SHP77 (cell line): Measurements from ENCODE around the gene KCNB1.

ENCODE experiments used
- DNase-seq, 2 experiments: peaks; one replicate each; lab custom pipeline; 2025; lab: John Stamatoyannopoulos, UW

KCNB1 gene

GRCh38 chr20:49482621-49483017, at the start of gene KCNB1:
TSS of gene KCNB1 (minus strand) at chr20:49482668. CDS start at chr20:49482480, 188 bp downstream.
- DNase-seq: no peak

GRCh38 chr20:49529470-49529869, 47.0 kb upstream of the KCNB1 start:
- no peak for DNase-seq

- DNase-seq: no peak
Measured at GRCh38 chr20:49526568-49526967, 44.1 kb upstream of the KCNB1 start.

- DNase-seq: no peak
Measured at GRCh38 chr20:49526056-49526455, 43.6 kb upstream of the KCNB1 start.

- no peak for DNase-seq
Measured at GRCh38 chr20:49523767-49524360, 41.4 kb upstream of the KCNB1 start.

- no peak for DNase-seq
Measured at GRCh38 chr20:49521356-49521755, 38.9 kb upstream of the KCNB1 start.

GRCh38 chr20:49519777-49520359, 37.4 kb upstream of the KCNB1 start:
- peak in 1 of 2 experiments; percentile 20 for DNase-seq

- DNase-seq: no peak
Measured at GRCh38 chr20:49519212-49519712, 36.8 kb upstream of the KCNB1 start.

GRCh38 chr20:49518576-49518975, 36.1 kb upstream of the KCNB1 start:
- DNase-seq: no peak

- DNase-seq: no peak
Measured at GRCh38 chr20:49517805-49518100, 35.3 kb upstream of the KCNB1 start.

- DNase-seq: no peak
Measured at GRCh38 chr20:49516916-49517804, 34.7 kb upstream of the KCNB1 start.

GRCh38 chr20:49515586-49515985, 33.1 kb upstream of the KCNB1 start:
- DNase-seq: peak; percentile 61 to 77

- peak in 1 of 2 experiments; percentile 16 for DNase-seq
Measured at GRCh38 chr20:49513517-49513916, 31.0 kb upstream of the KCNB1 start.

GRCh38 chr20:49513009-49513408, 30.5 kb upstream of the KCNB1 start:
- peak; percentile 38 to 45 for DNase-seq

GRCh38 chr20:49511788-49512525, 29.5 kb upstream of the KCNB1 start:
- no peak for DNase-seq

- DNase-seq: no peak
Measured at GRCh38 chr20:49510562-49511122, 28.2 kb upstream of the KCNB1 start.

- peak; percentile 49 to 57 for DNase-seq
Measured at GRCh38 chr20:49508435-49509199, 26.1 kb upstream of the KCNB1 start.

- DNase-seq: peak; percentile 82 to 83
Measured at GRCh38 chr20:49507741-49508434, 25.4 kb upstream of the KCNB1 start.

GRCh38 chr20:49505518-49505917, 23.1 kb upstream of the KCNB1 start:
- peak; percentile 40 to 60 for DNase-seq

- no peak for DNase-seq
Measured at GRCh38 chr20:49503176-49503575, 20.7 kb upstream of the KCNB1 start.
